C4-2B (cell line): ENCODE measurements around the gene LRG1.

ENCODE experiments used
- H3K27ac ChIP-seq: fragments of 450-650 bp; 2 replicates; pipeline ENCODE4 v1.5.1; 2017
- CTCF ChIP-seq: fragments of 450-650 bp; conservative IDR thresholded peaks from 2 replicates; pipeline ENCODE4 v1.5.1; 2017; ENCODE audit warnings: mild to moderate bottlenecking
- ZFX ChIP-seq: fragments of 450-650 bp; IDR thresholded peaks from 2 replicates; pipeline ENCODE4 v1.6.1; 2017

The LRG1 gene

GRCh38 chr19:4584670-4585460 lies 45.0 kb upstream of the LRG1 start:
- no peak for TF ChIP-seq ZFX
- no peak overlapping the region for H3K27ac ChIP-seq

- no peak for TF ChIP-seq CTCF
- TF ChIP-seq ZFX: no peak
- no peak overlapping the region for H3K27ac ChIP-seq
Observed at GRCh38 chr19:4583961-4584669, 44.3 kb upstream of the LRG1 start.

GRCh38 chr19:4582980-4583842 lies 43.4 kb upstream of the LRG1 start:
- no peak overlapping the region for H3K27ac ChIP-seq
- TF ChIP-seq ZFX (no peak), CTCF (no peak)

GRCh38 chr19:4581666-4582553 lies 42.1 kb upstream of the LRG1 start:
- H3K27ac ChIP-seq: no peak overlapping the region
- no peak for TF ChIP-seq CTCF
- no peak for TF ChIP-seq ZFX

- no peak overlapping the region for H3K27ac ChIP-seq
- TF ChIP-seq ZFX (no peak), CTCF (no peak)
Observed at GRCh38 chr19:4580961-4581665, 41.3 kb upstream of the LRG1 start.

GRCh38 chr19:4580021-4580901 lies 40.4 kb upstream of the LRG1 start:
- no peak for TF ChIP-seq ZFX
- TF ChIP-seq CTCF: no peak
- no peak overlapping the region for H3K27ac ChIP-seq
